Measurements from ENCODE around the gene RFPL3. TPM values are rescaled to one million over a fixed set of nuclear protein-coding genes. Genes with fewer than 3 reads are reported as not detected.

RFPL3 gene
- polyA plus RNA-seq, 1 donor from 2014 or later = not detected

DNA sequence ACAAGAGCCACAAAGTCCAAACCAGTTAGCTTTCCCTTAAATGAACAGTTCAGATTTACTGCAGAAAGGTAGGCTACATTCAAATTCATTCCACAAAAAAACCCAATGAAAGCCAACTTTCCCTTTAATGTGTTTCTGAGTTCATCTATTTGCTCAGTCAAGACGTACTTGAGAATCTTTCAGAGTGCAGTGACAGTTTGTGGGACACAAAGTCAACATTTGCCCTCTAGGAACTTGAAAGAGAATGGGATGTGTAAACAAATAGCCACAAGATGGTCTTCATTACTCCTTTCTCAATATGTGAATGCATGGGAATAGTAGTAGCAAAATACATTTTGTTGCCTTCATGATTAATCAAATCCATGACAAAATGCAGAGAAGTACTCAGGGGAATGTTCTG, 38.6 kb downstream of the RFPL3 start:
- peaks cover 4% of the 10 kb centered on the region for H3K36me3 ChIP-seq (ENCODE audit: insufficient read depth, low read length)
- no peak for TF ChIP-seq EZH2 (IDR thresholded peaks at IDR 0.05; ENCODE audit: borderline replicate concordance, insufficient read depth, low read length, poor library complexity, severe bottlenecking)
- H2AFZ ChIP-seq (ENCODE audit: low read depth, low read length) = no peak overlapping the region
- H3F3A ChIP-seq (ENCODE audit: insufficient read depth, low read length, poor library complexity, severe bottlenecking) = no peaks in the 10 kb centered on the region
- no peak overlapping the region for H3K4me3 ChIP-seq (ENCODE audit: low read length)
- no peak overlapping the region for H3K4me2 ChIP-seq (ENCODE audit: low read length)
- no peak overlapping the region for H3K9ac ChIP-seq (ENCODE audit: low read length)
- H3K27ac ChIP-seq (ENCODE audit: low read length) = no peak overlapping the region
- H3K79me2 ChIP-seq (replicated peaks; ENCODE audit: insufficient read depth, low read length) = no peaks in the 10 kb centered on the region
- H3K9me3 ChIP-seq (ENCODE audit: low read length) = no peaks in the 10 kb centered on the region
- H4K20me1 ChIP-seq (ENCODE audit: insufficient read depth) = no peaks in the 10 kb centered on the region
- H3K27me3 ChIP-seq (ENCODE audit: insufficient read depth, low read depth, low read length) = no peaks in the 10 kb centered on the region
- H3K9me2 ChIP-seq (ENCODE audit: insufficient read depth, low read length) = no peaks in the 10 kb centered on the region

DNA sequence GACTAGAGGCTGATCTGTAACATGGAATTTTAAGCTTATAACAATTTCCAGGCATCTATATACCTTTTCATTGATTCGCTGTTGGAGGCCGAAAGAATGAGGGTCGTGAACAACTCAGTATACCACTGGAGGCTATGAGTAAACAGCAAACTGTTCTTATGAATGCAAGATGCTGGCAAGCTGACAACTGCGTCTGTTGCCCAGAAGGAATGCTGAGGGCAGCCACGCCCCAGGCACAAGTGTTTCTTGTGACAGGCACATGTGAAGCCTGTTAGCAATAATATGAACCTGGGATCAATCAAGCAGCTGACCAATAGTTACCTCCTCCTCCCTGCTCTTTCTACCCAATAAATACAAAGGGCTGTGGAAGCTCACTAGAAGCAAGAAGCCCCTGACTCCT, 39.1 kb downstream of the RFPL3 start:
- Histone ChIP-seq H4K20me1 (ENCODE audit: insufficient read depth) (no peaks in the 10 kb centered on the region), H3K4me3 (ENCODE audit: low read length) (no peak overlapping the region), H2AFZ (ENCODE audit: low read depth, low read length) (no peak overlapping the region), H3K27ac (ENCODE audit: low read length) (no peak overlapping the region), H3K79me2 (replicated peaks; ENCODE audit: insufficient read depth, low read length) (no peaks in the 10 kb centered on the region), H3K9ac (ENCODE audit: low read length) (no peak overlapping the region), H3K4me2 (ENCODE audit: low read length) (no peak overlapping the region), H3K36me3 (ENCODE audit: insufficient read depth, low read length) (peaks cover 4% of the 10 kb centered on the region), H3K9me2 (ENCODE audit: insufficient read depth, low read length) (no peaks in the 10 kb centered on the region), H3F3A (ENCODE audit: insufficient read depth, low read length, poor library complexity, severe bottlenecking) (no peaks in the 10 kb centered on the region), H3K9me3 (ENCODE audit: low read length) (no peaks in the 10 kb centered on the region), H3K27me3 (ENCODE audit: insufficient read depth, low read depth, low read length) (no peaks in the 10 kb centered on the region)
- TF ChIP-seq RAD21 (conservative IDR thresholded peaks at IDR 0.05) (no peak), SMC3 (conservative IDR thresholded peaks at IDR 0.05; ENCODE audit: poor library complexity) (no peak)
- TF ChIP-seq, protein P1, sequence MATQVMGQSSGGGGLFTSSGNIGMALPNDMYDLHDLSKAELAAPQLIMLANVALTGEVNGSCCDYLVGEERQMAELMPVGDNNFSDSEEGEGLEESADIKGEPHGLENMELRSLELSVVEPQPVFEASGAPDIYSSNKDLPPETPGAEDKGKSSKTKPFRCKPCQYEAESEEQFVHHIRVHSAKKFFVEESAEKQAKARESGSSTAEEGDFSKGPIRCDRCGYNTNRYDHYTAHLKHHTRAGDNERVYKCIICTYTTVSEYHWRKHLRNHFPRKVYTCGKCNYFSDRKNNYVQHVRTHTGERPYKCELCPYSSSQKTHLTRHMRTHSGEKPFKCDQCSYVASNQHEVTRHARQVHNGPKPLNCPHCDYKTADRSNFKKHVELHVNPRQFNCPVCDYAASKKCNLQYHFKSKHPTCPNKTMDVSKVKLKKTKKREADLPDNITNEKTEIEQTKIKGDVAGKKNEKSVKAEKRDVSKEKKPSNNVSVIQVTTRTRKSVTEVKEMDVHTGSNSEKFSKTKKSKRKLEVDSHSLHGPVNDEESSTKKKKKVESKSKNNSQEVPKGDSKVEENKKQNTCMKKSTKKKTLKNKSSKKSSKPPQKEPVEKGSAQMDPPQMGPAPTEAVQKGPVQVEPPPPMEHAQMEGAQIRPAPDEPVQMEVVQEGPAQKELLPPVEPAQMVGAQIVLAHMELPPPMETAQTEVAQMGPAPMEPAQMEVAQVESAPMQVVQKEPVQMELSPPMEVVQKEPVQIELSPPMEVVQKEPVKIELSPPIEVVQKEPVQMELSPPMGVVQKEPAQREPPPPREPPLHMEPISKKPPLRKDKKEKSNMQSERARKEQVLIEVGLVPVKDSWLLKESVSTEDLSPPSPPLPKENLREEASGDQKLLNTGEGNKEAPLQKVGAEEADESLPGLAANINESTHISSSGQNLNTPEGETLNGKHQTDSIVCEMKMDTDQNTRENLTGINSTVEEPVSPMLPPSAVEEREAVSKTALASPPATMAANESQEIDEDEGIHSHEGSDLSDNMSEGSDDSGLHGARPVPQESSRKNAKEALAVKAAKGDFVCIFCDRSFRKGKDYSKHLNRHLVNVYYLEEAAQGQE (IDR thresholded peaks at IDR 0.05; ENCODE audit: borderline replicate concordance) = no peak
- TF ChIP-seq, protein P2, sequence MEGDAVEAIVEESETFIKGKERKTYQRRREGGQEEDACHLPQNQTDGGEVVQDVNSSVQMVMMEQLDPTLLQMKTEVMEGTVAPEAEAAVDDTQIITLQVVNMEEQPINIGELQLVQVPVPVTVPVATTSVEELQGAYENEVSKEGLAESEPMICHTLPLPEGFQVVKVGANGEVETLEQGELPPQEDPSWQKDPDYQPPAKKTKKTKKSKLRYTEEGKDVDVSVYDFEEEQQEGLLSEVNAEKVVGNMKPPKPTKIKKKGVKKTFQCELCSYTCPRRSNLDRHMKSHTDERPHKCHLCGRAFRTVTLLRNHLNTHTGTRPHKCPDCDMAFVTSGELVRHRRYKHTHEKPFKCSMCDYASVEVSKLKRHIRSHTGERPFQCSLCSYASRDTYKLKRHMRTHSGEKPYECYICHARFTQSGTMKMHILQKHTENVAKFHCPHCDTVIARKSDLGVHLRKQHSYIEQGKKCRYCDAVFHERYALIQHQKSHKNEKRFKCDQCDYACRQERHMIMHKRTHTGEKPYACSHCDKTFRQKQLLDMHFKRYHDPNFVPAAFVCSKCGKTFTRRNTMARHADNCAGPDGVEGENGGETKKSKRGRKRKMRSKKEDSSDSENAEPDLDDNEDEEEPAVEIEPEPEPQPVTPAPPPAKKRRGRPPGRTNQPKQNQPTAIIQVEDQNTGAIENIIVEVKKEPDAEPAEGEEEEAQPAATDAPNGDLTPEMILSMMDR (IDR thresholded peaks at IDR 0.05; ENCODE audit: poor library complexity, severe bottlenecking) = no peak

DNA sequence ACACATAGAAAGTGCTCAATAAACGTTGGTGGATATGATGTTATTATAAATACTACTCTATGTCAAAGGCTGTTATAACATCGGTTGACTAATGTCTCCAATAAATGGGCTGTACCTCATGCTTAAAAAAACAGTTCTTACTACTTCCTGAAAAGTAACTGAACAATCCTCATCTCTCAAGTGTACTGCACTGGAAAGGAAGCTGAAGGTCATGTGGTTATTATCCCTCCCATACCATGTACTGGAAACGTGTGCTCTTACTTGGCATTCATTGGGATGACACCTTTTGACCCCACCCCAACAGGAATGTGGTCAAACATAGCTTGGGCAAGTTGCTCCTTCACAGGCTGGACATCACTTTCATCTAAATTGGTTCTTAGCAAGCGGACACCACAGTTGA, 43.8 kb downstream of the RFPL3 start:
- Histone ChIP-seq H3F3A (ENCODE audit: insufficient read depth, low read length, poor library complexity, severe bottlenecking) (no peaks in the 10 kb centered on the region), H3K4me3 (ENCODE audit: low read length) (no peak overlapping the region), H3K9me2 (ENCODE audit: insufficient read depth, low read length) (no peaks in the 10 kb centered on the region), H3K4me2 (ENCODE audit: low read length) (no peak overlapping the region), H3K9ac (ENCODE audit: low read length) (no peak overlapping the region), H3K27me3 (ENCODE audit: insufficient read depth, low read depth, low read length) (no peaks in the 10 kb centered on the region), H3K36me3 (ENCODE audit: insufficient read depth, low read length) (no peaks in the 10 kb centered on the region), H3K9me3 (ENCODE audit: low read length) (no peaks in the 10 kb centered on the region), H4K20me1 (ENCODE audit: insufficient read depth) (no peaks in the 10 kb centered on the region), H2AFZ (ENCODE audit: low read depth, low read length) (no peak overlapping the region), H3K27ac (ENCODE audit: low read length) (no peak overlapping the region), H3K79me2 (replicated peaks; ENCODE audit: insufficient read depth, low read length) (no peaks in the 10 kb centered on the region)
- no peak for TF ChIP-seq SMC3 (conservative IDR thresholded peaks at IDR 0.05; ENCODE audit: poor library complexity)
- no peak for TF ChIP-seq EP300 (conservative IDR thresholded peaks at IDR 0.05; ENCODE audit: poor library complexity, severe bottlenecking)
